Astrocyte of the cerebellum (primary cell): Measurements from ENCODE around the gene CGREF1.
A peak's percentile ranks its signal among the peaks of the same experiment; 100 is the strongest.
"Not testable (repeated sequence)": the region's sequence is repeated elsewhere in the genome, so short reads cannot be mapped to it uniquely, and the experiment has no call there.

Experiments
- DNase-seq: peaks from one replicate; pipeline ENCODE4 v3.0.0-alpha.2; 2011; ENCODE audit warnings: low read depth
- H3K4me3 ChIP-seq: 2 replicates; pipeline ENCODE4 v1.5.1; 2011; ENCODE audit warnings: mild to moderate bottlenecking, low read depth, low read length, moderate library complexity
- CTCF ChIP-seq: IDR thresholded peaks from 2 replicates; pipeline ENCODE4 v1.5.1; 2012; ENCODE audit warnings: low read length, low read depth, moderate library complexity, mild to moderate bottlenecking; ENCODE audit errors: missing control alignments
- in situ Hi-C: cut with HindIII; loops from 2 replicates; pipeline ENCODE4 v1.10.0; 2017; ENCODE audit warnings: low sequenced_read_pairs

Gene CGREF1

GRCh38 chr2:27078267-27079194, 40.4 kb downstream of the CGREF1 start, which contains the start of gene EMILIN1:
EMILIN1 (plus strand) TSS chr2:27078615; CDS start chr2:27079066, 451 bp downstream.
- peak within 1 kb of the TSS; percentile 63 for H3K4me3 ChIP-seq
- no peak for TF ChIP-seq CTCF
- peak; percentile 94 for DNase-seq
- in situ Hi-C loops = no loop called here

DNA sequence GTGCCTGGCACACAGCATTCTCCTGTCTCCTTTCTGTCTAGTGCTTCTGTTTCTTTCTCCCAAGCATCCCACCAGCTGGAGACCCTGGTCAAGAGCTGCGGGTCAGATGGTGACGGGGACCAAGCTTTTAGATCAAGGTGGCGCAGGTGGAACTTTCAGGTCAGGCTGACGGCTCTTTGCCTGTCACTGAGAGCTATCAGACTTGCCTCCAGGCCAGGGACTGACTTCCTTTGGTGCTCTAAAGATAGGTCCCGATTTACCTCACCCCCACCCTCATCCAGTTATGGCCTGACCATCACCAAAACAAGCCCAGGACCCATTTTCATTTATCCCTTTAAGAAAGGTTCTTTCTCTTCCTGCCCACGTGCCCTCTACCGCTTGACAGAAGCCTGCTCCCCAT, 41.7 kb downstream of the CGREF1 start:
- no peak for TF ChIP-seq CTCF
- DNase-seq = no peak
- H3K4me3 ChIP-seq = no peak overlapping the region
- in situ Hi-C loops = no loop called here

- DNase-seq = no peak
- H3K4me3 ChIP-seq = no peak overlapping the region
- TF ChIP-seq CTCF = no peak
- in situ Hi-C loops = no loop called here
Measured at GRCh38 chr2:27076323-27076722, 42.6 kb downstream of the CGREF1 start.

- in situ Hi-C loops, H3K4me3 ChIP-seq, DNase-seq: not testable (repeated sequence)
Measured at GRCh38 chr2:27075566-27075871, 43.4 kb downstream of the CGREF1 start.

DNA sequence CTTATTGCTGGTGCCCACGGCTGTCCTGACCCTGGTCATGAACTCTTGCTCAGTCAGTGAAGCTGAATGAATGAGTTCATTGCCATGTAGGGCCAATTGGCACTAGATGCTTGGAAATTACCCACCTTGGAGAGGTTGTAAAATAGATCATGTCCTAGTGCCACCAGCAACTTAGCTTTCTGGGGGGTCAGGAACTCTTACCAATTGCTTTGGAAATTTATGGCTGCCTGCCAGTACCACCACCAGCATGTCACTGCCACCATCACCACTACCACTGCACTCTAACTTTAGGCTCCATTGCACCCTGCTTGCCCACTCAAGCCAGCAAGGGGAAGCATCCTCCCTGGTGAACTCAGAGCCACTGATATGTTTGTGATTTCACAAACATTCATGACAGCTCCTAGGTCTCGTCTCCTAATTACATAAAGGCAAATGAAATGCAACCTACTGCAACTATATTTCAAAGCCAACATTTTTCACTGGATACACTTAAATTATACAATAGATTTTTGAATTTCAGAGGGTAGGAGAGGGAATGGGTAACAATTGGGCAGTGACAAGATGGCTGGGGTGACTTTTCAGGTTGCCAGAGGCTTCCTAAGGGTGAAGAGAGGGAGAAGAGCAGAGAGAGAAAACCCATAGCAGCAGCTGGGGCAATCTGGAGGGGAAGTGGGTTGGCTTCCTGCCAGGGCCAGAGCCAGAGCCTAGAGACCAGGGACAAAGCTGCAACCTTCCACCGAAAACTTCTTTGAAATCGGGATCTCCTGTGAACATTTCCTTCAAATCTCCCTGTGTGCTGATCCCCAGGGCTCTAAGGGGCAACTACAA, 44.0 kb downstream of the CGREF1 start:
- no peak overlapping the region for H3K4me3 ChIP-seq
- DNase-seq = no peak
- TF ChIP-seq CTCF = no peak
- in situ Hi-C loops = no loop called here

DNA sequence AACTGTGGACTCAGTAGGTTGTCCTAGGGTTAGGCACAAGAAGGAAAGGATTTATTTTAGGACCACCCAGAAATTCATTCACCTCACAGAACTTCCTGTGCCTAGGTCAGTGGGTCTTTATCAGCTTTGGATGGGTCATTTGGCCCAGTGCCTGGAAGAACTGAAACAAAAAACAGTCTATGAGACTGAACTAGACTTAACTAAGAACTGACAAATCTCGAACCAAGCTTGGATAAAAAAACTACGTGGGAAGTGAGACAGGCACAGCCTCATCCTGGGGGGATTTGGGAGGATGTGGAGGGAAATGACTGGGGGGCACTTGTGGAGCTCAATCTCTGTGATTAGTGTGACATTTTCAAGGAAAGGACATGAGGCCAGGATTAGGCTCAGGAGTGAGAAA, 45.1 kb downstream of the CGREF1 start:
- no peak for DNase-seq
- in situ Hi-C loops = no loop called here
- H3K4me3 ChIP-seq = no peak overlapping the region
- TF ChIP-seq CTCF = no peak

- TF ChIP-seq CTCF = no peak
- in situ Hi-C loops = no loop called here
- peak; percentile 63 for DNase-seq
- no peak overlapping the region for H3K4me3 ChIP-seq
Measured at GRCh38 chr2:27072920-27073319, 46.0 kb downstream of the CGREF1 start.
